ENCODE measurements around the gene PBX1. TPM values are rescaled to one million over a fixed set of nuclear protein-coding genes. Genes with fewer than 3 reads are reported as not detected.

Gene PBX1
- total RNA-seq, 2 donors from 2014 or later: 50.2 to 60.4 TPM

DNA sequence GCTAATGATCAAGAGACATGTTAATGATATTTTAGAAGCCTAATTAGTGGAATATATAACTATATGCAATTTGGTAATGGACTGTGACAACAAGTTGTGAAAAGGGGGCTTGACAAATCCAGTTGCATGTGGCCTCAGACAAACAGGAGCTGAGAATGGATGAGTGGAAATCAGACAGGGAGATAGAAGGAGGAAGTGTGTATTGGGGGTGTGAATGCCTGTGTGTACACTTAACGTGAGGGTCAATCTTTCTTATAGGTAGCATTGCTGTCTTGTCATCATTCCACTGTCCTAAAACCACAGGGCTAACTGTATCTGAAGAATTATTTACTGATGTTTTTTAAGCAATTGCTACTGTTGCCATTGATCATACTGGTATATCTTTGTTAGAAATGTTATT, 64.8 kb downstream of the PBX1 start:
- H3K27ac ChIP-seq: no peak overlapping the region
- intact Hi-C loops (cut with DNase I): no loop called here
- TF ChIP-seq, protein P1, sequence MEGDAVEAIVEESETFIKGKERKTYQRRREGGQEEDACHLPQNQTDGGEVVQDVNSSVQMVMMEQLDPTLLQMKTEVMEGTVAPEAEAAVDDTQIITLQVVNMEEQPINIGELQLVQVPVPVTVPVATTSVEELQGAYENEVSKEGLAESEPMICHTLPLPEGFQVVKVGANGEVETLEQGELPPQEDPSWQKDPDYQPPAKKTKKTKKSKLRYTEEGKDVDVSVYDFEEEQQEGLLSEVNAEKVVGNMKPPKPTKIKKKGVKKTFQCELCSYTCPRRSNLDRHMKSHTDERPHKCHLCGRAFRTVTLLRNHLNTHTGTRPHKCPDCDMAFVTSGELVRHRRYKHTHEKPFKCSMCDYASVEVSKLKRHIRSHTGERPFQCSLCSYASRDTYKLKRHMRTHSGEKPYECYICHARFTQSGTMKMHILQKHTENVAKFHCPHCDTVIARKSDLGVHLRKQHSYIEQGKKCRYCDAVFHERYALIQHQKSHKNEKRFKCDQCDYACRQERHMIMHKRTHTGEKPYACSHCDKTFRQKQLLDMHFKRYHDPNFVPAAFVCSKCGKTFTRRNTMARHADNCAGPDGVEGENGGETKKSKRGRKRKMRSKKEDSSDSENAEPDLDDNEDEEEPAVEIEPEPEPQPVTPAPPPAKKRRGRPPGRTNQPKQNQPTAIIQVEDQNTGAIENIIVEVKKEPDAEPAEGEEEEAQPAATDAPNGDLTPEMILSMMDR (IDR thresholded peaks at IDR 0.05): no peak
- TF ChIP-seq POLR2AphosphoS5 (IDR thresholded peaks at IDR 0.05) (no peak), POLR2A (IDR thresholded peaks at IDR 0.05) (no peak)
- no peaks in the 10 kb centered on the region for H3K4me1 ChIP-seq (replicated peaks)
- no peak overlapping the region for H3K4me3 ChIP-seq
- no peak for DNase-seq (ENCODE audit: low spot score)
- no peaks in the 10 kb centered on the region for H3K36me3 ChIP-seq
- H3K9me3 ChIP-seq: no peaks in the 10 kb centered on the region
- H3K27me3 ChIP-seq (replicated peaks; ENCODE audit: insufficient read depth): no peaks in the 10 kb centered on the region
- 42% methylated on average over 1 of the region's 1 CpG for WGBS

DNA sequence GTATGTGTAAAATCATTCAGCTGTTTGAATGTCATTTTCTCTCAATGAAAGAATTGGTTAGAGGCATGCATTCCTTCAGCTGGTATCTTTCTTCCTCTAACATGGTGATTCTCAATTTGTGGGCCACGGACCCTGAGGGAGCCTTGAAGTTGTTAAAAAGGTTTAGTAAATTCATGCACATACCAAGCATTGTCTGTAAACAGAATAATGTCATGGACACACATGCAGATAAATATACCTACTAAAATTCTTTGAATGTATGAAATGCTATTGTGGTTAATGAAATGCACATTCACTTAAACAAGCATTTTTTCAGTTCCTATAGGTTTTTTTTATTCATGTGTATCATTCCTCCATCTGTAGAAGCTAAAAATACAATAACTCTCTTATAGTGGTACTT, 65.4 kb downstream of the PBX1 start:
- no peak for DNase-seq (ENCODE audit: low spot score)
- WGBS: 79% methylated on average over 1 of the region's 1 CpG
- Histone ChIP-seq H3K4me3 (no peak overlapping the region), H3K4me1 (replicated peaks) (no peaks in the 10 kb centered on the region), H3K27ac (no peak overlapping the region), H3K36me3 (no peaks in the 10 kb centered on the region), H3K9me3 (no peaks in the 10 kb centered on the region), H3K27me3 (replicated peaks; ENCODE audit: insufficient read depth) (no peaks in the 10 kb centered on the region)
- intact Hi-C loops (cut with DNase I): no loop called here
- TF ChIP-seq POLR2A (IDR thresholded peaks at IDR 0.05) (no peak), POLR2AphosphoS5 (IDR thresholded peaks at IDR 0.05) (no peak)
- TF ChIP-seq, protein P1 (IDR thresholded peaks at IDR 0.05): no peak

DNA sequence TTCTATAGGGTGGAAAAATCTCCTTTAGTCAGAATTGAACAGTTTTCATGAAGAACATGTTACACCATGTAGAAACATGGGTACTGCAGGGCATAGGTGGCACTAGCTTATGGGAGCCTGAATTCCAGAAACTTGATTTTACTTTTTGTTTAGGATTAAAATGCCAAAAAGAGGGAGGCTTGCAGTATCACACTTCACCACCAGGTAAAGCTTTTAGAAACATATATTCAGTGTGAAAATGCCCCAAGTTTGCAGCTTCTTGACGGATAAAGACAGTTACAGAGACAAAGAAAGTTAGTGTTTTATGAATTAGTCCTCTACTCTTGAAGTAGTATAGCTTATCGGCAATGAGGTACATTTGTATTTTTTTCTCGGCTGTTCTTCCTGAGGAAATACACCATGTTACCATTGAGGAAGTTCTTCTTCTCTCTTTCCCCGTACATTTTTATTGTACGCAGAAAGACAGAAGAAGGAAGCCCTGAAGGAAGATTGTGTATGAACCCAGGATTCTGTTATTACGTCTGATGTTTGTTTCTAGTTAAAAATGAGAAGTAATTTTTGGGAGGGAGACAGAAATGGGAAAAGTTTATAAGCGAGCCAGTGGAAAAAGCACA, 66.1 kb downstream of the PBX1 start:
- H3K27me3 ChIP-seq (replicated peaks; ENCODE audit: insufficient read depth): no peaks in the 10 kb centered on the region
- DNase-seq (ENCODE audit: low spot score): no peak
- no peak overlapping the region for H3K27ac ChIP-seq
- H3K36me3 ChIP-seq: no peaks in the 10 kb centered on the region
- 40% methylated on average over 7 of the region's 7 CpGs for WGBS
- no peak overlapping the region for H3K4me3 ChIP-seq
- no peaks in the 10 kb centered on the region for H3K4me1 ChIP-seq (replicated peaks)
- TF ChIP-seq POLR2AphosphoS5 (IDR thresholded peaks at IDR 0.05) (no peak), POLR2A (IDR thresholded peaks at IDR 0.05) (no peak)
- TF ChIP-seq, protein P1 (IDR thresholded peaks at IDR 0.05): peak in 3 of 4 experiments; percentile 14 to 33 (median 28)
- intact Hi-C loops (cut with DNase I): no loop called here
- H3K9me3 ChIP-seq: no peaks in the 10 kb centered on the region

DNA sequence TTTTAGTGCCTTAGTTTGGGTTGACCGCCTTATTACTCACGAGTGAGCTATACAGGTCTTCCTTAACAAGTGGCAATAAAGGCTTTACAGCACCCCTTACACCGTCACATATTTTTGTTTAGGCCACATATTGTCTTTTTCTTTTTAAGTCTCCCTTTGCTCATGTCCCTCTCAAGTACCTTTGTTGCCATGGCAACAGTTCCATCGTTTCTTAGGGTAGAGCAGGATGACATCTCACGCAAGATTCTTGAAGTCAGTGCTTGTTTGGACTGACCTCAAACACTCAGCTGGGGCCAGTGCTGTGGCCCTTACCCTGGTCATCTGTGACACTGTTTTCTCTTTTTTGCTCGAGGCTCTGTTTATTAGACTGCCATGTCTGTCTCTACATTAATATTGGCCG, 69.8 kb downstream of the PBX1 start:
- Histone ChIP-seq H3K4me3 (no peak overlapping the region), H3K4me1 (replicated peaks) (no peaks in the 10 kb centered on the region), H3K9me3 (no peaks in the 10 kb centered on the region), H3K27me3 (replicated peaks; ENCODE audit: insufficient read depth) (no peaks in the 10 kb centered on the region), H3K27ac (no peak overlapping the region), H3K36me3 (no peaks in the 10 kb centered on the region)
- intact Hi-C loops (cut with DNase I): no loop called here
- 79% methylated on average over 7 of the region's 7 CpGs for WGBS
- no peak for TF ChIP-seq POLR2AphosphoS5 (IDR thresholded peaks at IDR 0.05)
- TF ChIP-seq, protein P1 (IDR thresholded peaks at IDR 0.05): no peak
- TF ChIP-seq POLR2A (IDR thresholded peaks at IDR 0.05): no peak
- no peak for DNase-seq (ENCODE audit: low spot score)

DNA sequence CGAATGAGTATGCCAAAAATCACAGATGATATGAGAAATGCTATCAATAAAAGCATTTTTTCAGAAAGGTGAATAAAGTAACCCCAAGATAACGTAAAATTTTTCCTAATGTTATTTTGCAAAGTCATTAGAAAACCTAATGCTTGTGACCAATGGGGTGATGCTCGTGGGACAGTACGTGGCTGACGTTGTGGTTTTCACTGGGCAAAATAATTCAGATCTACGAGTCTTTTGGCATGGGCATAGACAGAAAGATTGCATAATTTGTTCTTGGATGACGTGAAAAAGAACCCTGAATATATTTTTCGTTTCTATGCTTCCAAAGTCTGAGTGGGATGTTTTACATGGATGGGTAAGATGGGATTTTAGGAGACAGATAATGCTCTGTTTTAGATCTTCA, 71.0 kb downstream of the PBX1 start:
- Histone ChIP-seq H3K4me3 (no peak overlapping the region), H3K27ac (no peak overlapping the region), H3K4me1 (replicated peaks) (no peaks in the 10 kb centered on the region), H3K36me3 (no peaks in the 10 kb centered on the region), H3K9me3 (no peaks in the 10 kb centered on the region), H3K27me3 (replicated peaks; ENCODE audit: insufficient read depth) (no peaks in the 10 kb centered on the region)
- no peak for DNase-seq (ENCODE audit: low spot score)
- intact Hi-C loops (cut with DNase I): no loop called here
- TF ChIP-seq POLR2AphosphoS5 (IDR thresholded peaks at IDR 0.05): no peak
- TF ChIP-seq, protein P1 (IDR thresholded peaks at IDR 0.05): no peak
- no peak for TF ChIP-seq POLR2A (IDR thresholded peaks at IDR 0.05)
- 79% methylated on average over 8 of the region's 8 CpGs for WGBS
